GM21367 (cell line): ENCODE measurements around the gene NR3C2.
"Not testable (repeated sequence)": the region's sequence is repeated elsewhere in the genome, so short reads cannot be mapped to it uniquely, and the experiment has no call there.

Source experiments
- ATAC-seq: cut with Tn5 transposase; IDR thresholded peaks from one replicate; pipeline ENCODE4 v1.9.1; 2021; ENCODE audit not compliant: unreplicated experiment

NR3C2 gene

DNA sequence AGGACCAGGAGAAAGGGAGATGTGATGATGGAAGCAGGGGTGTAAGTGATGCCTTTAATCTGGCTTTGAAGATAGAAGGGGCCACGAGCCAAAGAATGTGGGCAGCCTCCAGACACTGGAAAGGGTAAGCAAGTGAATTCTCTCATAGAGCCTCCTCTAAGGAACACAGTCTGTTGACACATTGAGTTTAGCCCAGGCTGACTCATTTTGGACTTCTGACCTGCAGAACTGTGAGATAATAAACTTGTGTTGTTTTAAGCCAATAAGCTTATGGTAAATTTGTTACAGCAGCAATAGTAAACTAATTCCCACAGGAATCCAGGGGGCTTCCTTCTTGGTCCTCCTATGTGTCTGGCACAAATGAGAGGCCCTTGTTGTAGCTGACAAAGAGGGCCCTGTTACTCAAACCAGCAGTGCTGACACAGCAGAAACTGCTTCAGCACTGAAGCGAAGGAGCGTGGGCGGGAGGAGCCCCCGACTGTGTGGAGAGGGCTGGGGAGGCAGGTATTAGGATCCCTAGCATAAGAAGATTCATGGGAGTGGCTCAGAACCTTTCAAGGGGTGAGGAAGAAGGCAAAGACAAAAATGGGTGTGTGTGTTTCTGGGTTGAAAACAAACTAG, 268.7 kb downstream of the NR3C2 start:
- no peak for ATAC-seq

DNA sequence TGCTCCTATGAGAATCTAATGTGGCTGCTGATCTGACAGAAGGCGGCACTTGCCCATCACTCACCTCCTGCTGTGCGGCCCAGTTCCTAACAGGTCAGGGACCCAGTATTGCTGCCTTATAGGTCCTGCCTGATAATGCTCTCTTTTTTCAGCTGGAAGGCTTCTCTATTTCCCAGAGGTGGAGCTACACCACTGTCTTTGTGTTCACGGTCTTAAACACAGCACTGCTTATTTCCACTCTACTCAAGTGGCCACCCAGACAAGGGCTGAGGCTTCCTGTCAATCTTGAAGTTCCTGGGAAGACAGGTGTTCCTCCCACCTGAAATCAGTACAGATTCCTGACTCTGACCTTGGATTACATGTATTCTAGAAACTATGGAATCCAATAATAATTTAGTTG, 270.6 kb downstream of the NR3C2 start:
- no peak for ATAC-seq

DNA sequence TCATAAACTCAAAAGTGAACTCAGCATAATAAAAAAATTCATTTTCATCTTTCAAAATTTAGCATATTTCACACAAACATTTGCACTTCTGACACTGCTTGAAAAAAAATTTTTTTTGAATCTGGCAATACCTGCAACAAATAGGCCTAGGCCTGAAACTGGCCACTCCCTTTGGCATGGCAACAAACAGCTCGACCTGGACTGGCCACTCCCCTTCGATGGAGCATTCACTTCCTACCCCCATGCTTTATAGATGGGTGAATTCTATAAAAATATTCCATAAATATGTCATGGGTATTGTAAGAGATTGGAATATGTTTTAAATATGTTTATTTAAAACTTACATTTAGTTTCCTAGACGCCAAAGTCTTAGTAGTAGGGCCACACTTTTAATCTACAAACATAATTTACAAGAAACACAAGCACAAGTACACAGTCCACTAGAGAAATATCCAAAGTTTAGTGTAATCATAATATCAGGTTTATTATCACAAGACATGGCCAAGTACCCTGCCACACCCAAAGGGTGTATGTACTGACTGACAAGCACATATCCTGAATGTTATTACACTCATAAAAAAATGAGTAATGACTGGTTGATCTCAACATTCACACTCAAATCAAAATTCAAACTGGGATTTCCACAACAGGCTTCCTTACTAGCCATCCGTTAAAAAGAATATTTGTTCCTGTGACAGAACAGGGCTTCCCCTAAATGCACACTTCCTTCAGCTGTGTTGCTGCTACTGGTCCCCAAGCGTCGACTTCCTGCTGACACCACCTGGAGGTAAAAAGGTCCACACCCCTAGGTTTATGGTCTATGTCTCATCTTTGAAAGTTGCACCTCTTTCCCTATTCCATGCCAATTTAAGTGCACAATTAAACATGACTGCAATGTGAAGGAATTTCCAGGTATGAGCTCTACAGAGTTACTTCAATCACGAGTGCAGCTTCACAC, 271.5 kb downstream of the NR3C2 start:
- no peak for ATAC-seq

- ATAC-seq, result no peak
Measured at GRCh38 chr4:148166132-148166591, 276.1 kb downstream of the NR3C2 start.

GRCh38 chr4:148164557-148164956, 277.7 kb downstream of the NR3C2 start:
- ATAC-seq, result no peak

- ATAC-seq, result no peak
Measured at GRCh38 chr4:148162991-148163390, 279.2 kb downstream of the NR3C2 start.

DNA sequence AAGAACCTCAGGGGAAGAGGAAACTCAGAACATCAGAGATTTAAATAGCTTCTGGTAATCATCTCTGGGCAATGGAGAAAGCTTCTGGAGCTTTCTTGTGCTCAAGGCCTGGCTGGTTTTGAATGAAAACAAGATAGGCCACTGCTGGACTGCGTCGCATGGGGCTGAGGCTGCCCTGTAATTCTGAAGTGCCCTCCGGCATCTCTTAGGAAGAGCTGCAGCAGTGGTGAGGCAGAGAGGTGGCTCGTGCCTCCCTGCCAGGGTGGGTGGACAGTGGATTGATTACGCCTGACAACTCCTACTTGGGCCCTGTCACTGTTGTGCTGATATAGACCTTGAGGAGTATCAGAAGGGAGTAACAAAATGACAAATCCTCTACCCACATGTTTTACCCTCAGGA, 279.7 kb downstream of the NR3C2 start:
- no peak for ATAC-seq

DNA sequence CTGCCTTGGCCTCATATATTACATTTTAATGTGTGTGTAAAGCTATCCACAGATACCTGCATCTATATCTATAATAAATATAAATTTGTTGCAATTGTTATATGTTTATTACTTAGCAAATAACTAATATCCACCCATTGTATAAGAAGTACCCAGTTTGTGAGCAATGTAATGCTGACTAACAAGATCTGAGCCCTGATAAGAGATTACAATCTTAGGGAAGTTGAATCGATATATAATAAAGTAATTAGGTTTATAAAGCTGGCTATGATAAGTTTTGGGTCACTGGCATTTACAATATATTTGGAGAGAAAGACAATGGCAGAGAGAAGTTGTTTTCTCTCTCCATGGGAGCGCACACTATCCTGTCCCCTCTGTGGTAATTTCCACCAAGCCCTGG, 280.6 kb downstream of the NR3C2 start:
- no peak for ATAC-seq

GRCh38 chr4:148159793-148160192, 282.4 kb downstream of the NR3C2 start:
- ATAC-seq, result no peak

- ATAC-seq, result no peak
Measured at GRCh38 chr4:148154769-148155168, 287.4 kb downstream of the NR3C2 start.

- no peak for ATAC-seq
Measured at GRCh38 chr4:148152868-148153625, 289.2 kb downstream of the NR3C2 start.

GRCh38 chr4:148151806-148152205, 290.4 kb downstream of the NR3C2 start:
- no peak for ATAC-seq

GRCh38 chr4:148145475-148145874, 296.7 kb downstream of the NR3C2 start:
- ATAC-seq, result no peak

GRCh38 chr4:148143174-148143573, 299.0 kb downstream of the NR3C2 start:
- no peak for ATAC-seq

DNA sequence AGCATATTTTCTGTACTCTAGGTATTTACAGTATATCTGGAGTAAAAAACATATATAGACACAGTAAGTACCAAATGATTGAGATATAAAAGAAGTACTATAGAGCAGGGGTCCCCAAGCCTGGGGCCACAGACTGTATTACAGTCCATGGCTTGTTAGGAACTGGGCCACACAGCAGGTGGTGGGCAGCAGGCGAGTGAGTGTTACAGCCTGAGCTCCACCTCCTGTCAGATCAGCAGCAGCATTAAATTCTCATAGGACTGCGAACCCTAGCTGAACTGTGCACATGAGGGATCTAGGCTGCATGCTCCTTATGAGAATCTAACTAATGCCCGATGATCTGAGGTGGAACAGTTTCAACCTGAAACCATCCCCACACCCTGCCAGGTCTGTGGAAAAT, 300.7 kb downstream of the NR3C2 start:
- ATAC-seq, result no peak

DNA sequence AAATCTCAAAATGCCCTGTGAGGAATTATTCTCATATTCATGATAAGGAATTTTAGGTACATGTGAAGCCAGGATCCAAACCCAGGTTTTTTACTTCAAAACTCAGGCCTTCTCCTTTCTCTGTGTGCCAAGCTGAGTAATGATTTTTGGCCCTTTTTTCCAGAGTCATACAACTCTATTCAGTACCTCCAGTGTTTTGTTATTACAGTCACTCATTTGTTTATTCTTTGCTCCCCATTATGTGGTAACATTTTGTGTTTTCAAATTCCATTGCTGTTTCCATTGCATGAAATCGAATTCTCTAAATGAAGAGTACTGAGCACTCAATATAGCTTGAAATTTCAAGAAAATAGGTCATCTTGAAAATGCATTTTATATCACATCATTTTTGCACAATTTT, 315.4 kb downstream of the NR3C2 start:
- no peak for ATAC-seq

DNA sequence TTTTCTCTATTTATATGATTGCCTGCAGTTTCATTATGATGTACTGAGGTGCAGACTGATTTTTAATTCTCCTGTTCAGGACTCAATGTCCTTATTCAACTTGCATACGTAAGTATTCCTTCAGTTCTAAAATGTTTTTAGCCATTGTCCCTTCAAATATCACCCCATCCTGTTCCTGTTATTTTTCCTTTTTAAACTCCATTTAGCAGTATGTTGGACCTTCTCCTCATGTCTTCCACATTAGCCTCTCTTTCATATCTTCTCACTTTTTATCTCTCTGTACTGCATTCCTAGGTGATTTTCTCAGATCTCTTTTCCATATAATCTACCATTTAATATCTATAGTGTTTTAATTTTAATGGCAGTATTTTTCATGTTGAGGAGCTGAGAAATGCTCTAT, 317.7 kb downstream of the NR3C2 start:
- no peak for ATAC-seq

DNA sequence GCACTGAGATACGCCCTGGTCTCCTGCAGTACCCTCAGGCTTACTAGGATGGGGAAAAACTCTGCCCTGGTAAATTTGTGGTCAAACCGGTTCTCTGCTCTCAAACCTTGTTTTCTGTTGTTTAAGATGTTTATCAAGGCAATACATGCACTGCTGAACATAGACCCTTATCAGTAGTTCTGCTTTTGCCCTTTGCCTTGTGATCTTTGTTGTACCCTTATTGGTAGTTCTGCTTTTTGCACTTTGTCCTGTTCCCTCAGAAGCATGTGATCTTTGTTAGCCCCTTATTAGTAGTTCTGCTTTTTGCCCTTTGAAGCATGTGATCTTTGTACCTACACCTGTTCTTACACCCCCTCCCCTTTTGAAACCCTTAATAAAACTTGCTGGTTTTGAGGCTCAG, 319.1 kb downstream of the NR3C2 start:
- not testable (repeated sequence) for ATAC-seq

GRCh38 chr4:148120216-148120615, 322.0 kb downstream of the NR3C2 start:
- ATAC-seq, result no peak

- ATAC-seq, result no peak
Measured at GRCh38 chr4:148118633-148119032, 323.6 kb downstream of the NR3C2 start.

DNA sequence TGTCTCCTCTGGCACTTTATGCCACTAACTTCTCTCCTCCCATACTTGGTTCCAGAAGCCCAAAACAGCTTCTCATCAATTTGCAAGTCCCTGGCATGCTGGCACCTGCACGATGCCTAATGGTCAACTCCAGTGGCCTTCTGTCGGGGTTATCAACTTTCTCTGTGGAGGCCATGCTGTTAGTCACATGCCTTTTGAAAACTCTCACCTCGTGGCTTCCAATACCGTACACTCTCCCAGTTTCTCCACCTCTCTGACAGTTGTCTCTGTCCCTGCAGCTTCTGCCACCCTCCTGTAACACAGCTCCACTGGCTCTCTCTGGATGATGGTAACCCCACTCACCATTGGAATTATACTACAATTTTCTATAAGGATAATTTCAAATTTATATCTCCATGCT, 324.0 kb downstream of the NR3C2 start:
- ATAC-seq, result no peak

DNA sequence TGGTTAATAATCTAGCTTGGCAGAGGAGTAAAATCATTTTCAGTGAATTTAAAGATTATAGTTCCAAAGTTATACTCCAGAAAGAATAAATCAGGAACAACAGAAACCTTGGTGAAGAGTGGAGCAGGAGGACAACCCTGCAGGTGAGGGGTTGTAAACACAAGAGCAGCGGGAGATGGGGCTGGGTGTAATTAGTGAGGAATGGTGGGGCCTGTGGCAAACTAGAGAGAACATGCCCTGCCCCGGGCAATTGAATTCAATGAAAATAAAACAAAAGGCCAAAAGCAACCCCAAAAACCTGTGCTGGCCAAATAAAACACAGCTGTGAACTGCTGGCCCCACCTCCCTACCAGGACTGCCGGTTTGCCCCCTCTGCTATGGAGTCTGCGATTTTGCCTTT, 325.2 kb downstream of the NR3C2 start:
- no peak for ATAC-seq
